Colonic mucosa (tissue), 4 donors: Measurements from ENCODE around the gene MAP2K3. TPM values are rescaled to one million over a fixed set of nuclear protein-coding genes. Genes with fewer than 3 reads are reported as not detected.

Source experiments
- DNase-seq: peaks from one replicate; pipeline ENCODE4 v3.0.0-alpha.2; 2020
- H3K27ac ChIP-seq: fragments of 200-600 bp; one replicate; pipeline ENCODE4 v1.8.0; 2021
- H3K27me3 ChIP-seq: fragments of 200-600 bp; one replicate; pipeline ENCODE4 v1.8.0; 2021
- H3K36me3 ChIP-seq: fragments of 200-600 bp; one replicate; pipeline ENCODE4 v1.8.0; 2021
- H3K4me1 ChIP-seq: fragments of 200-600 bp; one replicate; pipeline ENCODE4 v1.8.0; 2021; ENCODE audit warnings: mild to moderate bottlenecking
- H3K4me3 ChIP-seq: fragments of 200-600 bp; one replicate; pipeline ENCODE4 v1.8.0; 2021
- H3K9ac ChIP-seq, 2 donors: one replicate each; pipeline ENCODE4 v1.7.0; 2013; ENCODE audit warnings: control low read depth in 2 of 2, low read depth in 2 of 2, low read length in 2 of 2
- H3K9me3 ChIP-seq: fragments of 200-600 bp; one replicate; pipeline ENCODE4 v1.8.0; 2021
- CTCF ChIP-seq: fragments of 200-600 bp; IDR thresholded peaks from one replicate; pipeline ENCODE4 v1.8.0; 2022; ENCODE audit warnings: antibody characterized with exemption, mild to moderate bottlenecking
- intact Hi-C: fragments of 100-400 bp; cut with DNase I; formaldehyde crosslinking; loops from one replicate; pipeline ENCODE4 v1.14.1; 2022
- total RNA-seq, 2 donors: library from RNA; stranded (reverse); fragmentation: NEBNext Ultra II Directional in 1 of 2; extraction: Animal tissue kit (Norgen Biotek cat#: 25700) in 1 of 2; gene quantifications; one replicate each; pipeline ENCODE4 v1.2.1, GENCODE V29; 2021
- donor health status: healthy.
- donor health status: DM: no; HTN: no; CAD: no.
- donor health status: DM: no; HTN: no; CAD: no.

The MAP2K3 gene
- 10 to 100 TPM; 64.5 to 67.1 TPM for total RNA-seq

- peak; percentile 99 for DNase-seq
- TF ChIP-seq CTCF: no peak
- intact Hi-C loops: loop anchor here (5.0 kb wide), 1 partner anchor 228 kb away; no protein-coding TSS in a partner anchor
- Histone ChIP-seq H3K4me3 (peak within 1 kb of the TSS; percentile 82), H3K27ac (peak within 1 kb of the TSS; percentile 93), H3K36me3 (no peaks in the 10 kb centered on the region), H3K4me1 (peaks cover 21% of the 10 kb centered on the region), H3K9ac (peak within 1 kb of the TSS; percentile 89 to 93), H3K27me3 (no peaks in the 10 kb centered on the region), H3K9me3 (no peaks in the 10 kb centered on the region)
These were observed at the start of gene MAP2K3 for GRCh38 chr17:21284319-21285163. Gene MAP2K3, plus strand, starts transcription at chr17:21284711. Its CDS starts 210 bp downstream, at chr17:21284921.

GRCh38 chr17:21235921-21236320 lies 48.6 kb upstream of the MAP2K3 start:
- Histone ChIP-seq H3K27me3 (no peaks in the 10 kb centered on the region), H3K27ac (no peak overlapping the region), H3K4me3 (no peak overlapping the region), H3K9ac (no peak overlapping the region), H3K36me3 (no peaks in the 10 kb centered on the region), H3K4me1 (no peaks in the 10 kb centered on the region), H3K9me3 (no peaks in the 10 kb centered on the region)
- intact Hi-C loops: loop anchor here (5.0 kb wide), 1 partner anchor 49 kb away; no protein-coding TSS in a partner anchor
- DNase-seq: no peak
- no peak for TF ChIP-seq CTCF

GRCh38 chr17:21239680-21240368 lies 44.7 kb upstream of the MAP2K3 start:
- no peak overlapping the region for H3K4me3 ChIP-seq
- intact Hi-C loops: loop anchor here (5.0 kb wide), 1 partner anchor 53 kb away; no protein-coding TSS in a partner anchor
- no peak for DNase-seq
- no peaks in the 10 kb centered on the region for H3K9me3 ChIP-seq
- peak; percentile 30 for TF ChIP-seq CTCF
- no peaks in the 10 kb centered on the region for H3K27me3 ChIP-seq
- no peaks in the 10 kb centered on the region for H3K36me3 ChIP-seq
- no peak overlapping the region for H3K27ac ChIP-seq
- H3K4me1 ChIP-seq: no peaks in the 10 kb centered on the region
- no peak overlapping the region for H3K9ac ChIP-seq

GRCh38 chr17:21240369-21241055 lies 44.0 kb upstream of the MAP2K3 start:
- Histone ChIP-seq H3K27ac (no peak overlapping the region), H3K27me3 (no peaks in the 10 kb centered on the region), H3K4me3 (no peak overlapping the region), H3K4me1 (no peaks in the 10 kb centered on the region), H3K9me3 (no peaks in the 10 kb centered on the region), H3K36me3 (no peaks in the 10 kb centered on the region), H3K9ac (no peak overlapping the region)
- no peak for TF ChIP-seq CTCF
- no peak for DNase-seq
- intact Hi-C loops: no loop called here

DNA sequence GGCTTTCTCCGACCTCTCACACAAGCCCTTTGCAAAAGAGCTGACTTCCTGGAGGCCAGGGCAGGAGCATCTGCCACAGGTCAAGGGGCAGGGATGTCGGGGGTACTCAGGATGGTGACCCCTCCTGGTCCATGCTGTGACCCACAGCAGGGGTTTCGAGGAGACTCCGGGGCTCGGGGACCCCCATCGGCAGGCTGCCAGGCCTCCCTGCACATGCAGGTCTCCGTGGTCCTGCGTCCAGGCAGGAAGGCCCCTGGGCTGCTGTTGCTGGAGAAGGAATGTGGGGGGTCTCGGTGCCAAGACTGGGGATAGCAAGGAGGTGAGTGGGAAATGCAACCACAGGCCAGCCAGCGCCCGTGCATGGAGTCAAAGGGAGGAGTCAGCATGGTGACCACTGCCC lies 42.9 kb upstream of the MAP2K3 start:
- Histone ChIP-seq H3K4me3 (no peak overlapping the region), H3K9me3 (no peaks in the 10 kb centered on the region), H3K27ac (no peak overlapping the region), H3K36me3 (no peaks in the 10 kb centered on the region), H3K27me3 (no peaks in the 10 kb centered on the region), H3K4me1 (no peaks in the 10 kb centered on the region), H3K9ac (no peak overlapping the region)
- no peak for DNase-seq
- intact Hi-C loops: no loop called here
- TF ChIP-seq CTCF: no peak
